ENCODE data around the gene EMC7. TPM values are rescaled to one million over a fixed set of nuclear protein-coding genes. Genes with fewer than 3 reads are reported as not detected.

The EMC7 gene
- total RNA-seq, 2 experiments from 2014 or later, result 54.3 to 58.4 TPM

Other genes with a start within 250 kb of the EMC7 start
- gene CHRM5, start 133.4 kb downstream of the EMC7 start, total RNA-seq, result not detected
- gene AVEN, start 62.7 kb downstream of the EMC7 start, total RNA-seq, result 1 to 10 TPM; 8.5 to 8.7 TPM
- gene PGBD4, start 221 bp upstream of the EMC7 start, total RNA-seq, result 1 to 10 TPM; 2.8 to 2.9 TPM
- 10 to 100 TPM; 40.5 to 44.5 TPM for gene KATNBL1, start 108.2 kb upstream of the EMC7 start, total RNA-seq
- gene EMC4, start 123.2 kb upstream of the EMC7 start, total RNA-seq, result 10 to 100 TPM; 79.0 to 81.9 TPM
- gene SLC12A6, start 235.9 kb upstream of the EMC7 start, total RNA-seq, result 10 to 100 TPM; 24.8 to 25.3 TPM
- gene NOP10, start 241.3 kb upstream of the EMC7 start, total RNA-seq, result 100 to 1,000 TPM; 180 to 182 TPM
- not detected for gene NUTM1, start 241.5 kb upstream of the EMC7 start, total RNA-seq